Frontal cortex (tissue), 4 donors: Measurements from ENCODE around the gene PHETA2. TPM values are rescaled to one million over a fixed set of nuclear protein-coding genes. Genes with fewer than 3 reads are reported as not detected.
"Not testable (repeated sequence)": the region's sequence is repeated elsewhere in the genome, so short reads cannot be mapped to it uniquely, and the experiment has no call there.

Experiments
- DNase-seq, 2 donors: peaks; one replicate each; pipeline ENCODE4 v3.0.0; 2012; ENCODE audit warnings: low spot score in 2 of 2
- FAIRE-seq: peaks from 2 replicates; lab custom pipeline; 2012; peaks lifted over from hg19 to GRCh38; lab: Jason Lieb, UNC
- total RNA-seq: library from RNA; depleted of rRNA; stranded (reverse); fragments of >200 nt; gene quantifications from one replicate; pipeline ENCODE4 v1.2.3, GENCODE V29; 2014
- donor health status: control.
- donor health status: control.
- donor health status: control.

PHETA2 gene
- total RNA-seq, 1 donor from 2014 or later: 4.5 TPM

DNA sequence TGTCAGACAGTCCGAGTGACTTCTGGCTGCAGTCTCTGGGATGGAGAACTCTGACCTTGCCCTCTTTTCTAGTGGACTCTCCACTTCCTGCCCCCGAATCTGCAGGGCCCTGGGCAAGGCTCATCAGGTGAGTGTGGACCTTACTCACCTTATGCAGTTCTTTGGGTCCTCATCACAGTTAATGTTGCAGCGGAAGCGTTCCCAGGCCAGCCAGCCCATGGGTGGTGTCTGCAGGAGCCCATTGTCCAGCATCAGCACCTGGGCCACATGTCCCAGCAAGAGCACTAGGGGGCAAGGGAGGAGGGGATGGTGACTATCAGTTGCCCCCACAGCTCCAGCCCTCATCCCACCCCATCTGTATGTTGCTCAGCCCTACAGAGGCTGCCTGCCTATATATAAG is 5.8 kb upstream of the PHETA2 start:
- FAIRE-seq: no peak

DNA sequence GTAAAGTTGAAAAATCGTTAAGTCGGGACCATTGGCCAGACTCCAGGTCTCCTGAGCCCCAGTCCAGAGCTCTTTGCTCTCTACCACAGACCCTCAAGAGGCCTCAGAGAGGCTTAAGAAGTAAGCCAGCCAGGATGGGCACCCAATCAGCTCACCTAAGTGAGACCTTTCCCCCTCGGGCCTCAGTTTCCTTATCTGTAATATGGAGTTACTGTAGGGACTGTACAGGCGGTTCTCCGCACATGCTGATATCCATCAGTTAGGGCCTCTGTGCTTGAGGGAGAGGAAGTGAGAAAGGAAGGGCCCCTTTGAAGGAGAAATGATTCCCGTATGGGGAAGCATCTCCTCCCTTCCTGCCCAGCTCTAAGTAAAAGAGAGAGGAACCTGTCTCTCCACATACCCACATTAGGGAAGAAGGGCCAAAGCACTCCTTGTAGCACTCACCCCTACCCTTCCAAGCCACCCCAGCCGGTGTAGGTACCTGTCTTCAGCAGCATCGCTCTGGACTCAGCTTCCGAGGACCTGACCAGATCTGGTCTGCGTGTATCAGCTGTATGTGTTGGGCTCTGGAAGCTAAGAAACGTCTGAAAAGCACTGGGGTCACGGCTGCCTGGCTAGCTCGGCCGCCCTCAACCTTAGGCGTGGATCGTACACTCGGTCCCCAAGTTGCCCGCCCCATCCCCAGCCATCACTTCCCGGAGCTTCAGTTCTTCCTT is 4.1 kb upstream of the PHETA2 start:
- peak in 1 of 2 donors; percentile 36 for DNase-seq
- FAIRE-seq: no peak

More for the DNA sequence above, 5.8 kb upstream of the PHETA2 start:
- DNase-seq: no peak

DNA sequence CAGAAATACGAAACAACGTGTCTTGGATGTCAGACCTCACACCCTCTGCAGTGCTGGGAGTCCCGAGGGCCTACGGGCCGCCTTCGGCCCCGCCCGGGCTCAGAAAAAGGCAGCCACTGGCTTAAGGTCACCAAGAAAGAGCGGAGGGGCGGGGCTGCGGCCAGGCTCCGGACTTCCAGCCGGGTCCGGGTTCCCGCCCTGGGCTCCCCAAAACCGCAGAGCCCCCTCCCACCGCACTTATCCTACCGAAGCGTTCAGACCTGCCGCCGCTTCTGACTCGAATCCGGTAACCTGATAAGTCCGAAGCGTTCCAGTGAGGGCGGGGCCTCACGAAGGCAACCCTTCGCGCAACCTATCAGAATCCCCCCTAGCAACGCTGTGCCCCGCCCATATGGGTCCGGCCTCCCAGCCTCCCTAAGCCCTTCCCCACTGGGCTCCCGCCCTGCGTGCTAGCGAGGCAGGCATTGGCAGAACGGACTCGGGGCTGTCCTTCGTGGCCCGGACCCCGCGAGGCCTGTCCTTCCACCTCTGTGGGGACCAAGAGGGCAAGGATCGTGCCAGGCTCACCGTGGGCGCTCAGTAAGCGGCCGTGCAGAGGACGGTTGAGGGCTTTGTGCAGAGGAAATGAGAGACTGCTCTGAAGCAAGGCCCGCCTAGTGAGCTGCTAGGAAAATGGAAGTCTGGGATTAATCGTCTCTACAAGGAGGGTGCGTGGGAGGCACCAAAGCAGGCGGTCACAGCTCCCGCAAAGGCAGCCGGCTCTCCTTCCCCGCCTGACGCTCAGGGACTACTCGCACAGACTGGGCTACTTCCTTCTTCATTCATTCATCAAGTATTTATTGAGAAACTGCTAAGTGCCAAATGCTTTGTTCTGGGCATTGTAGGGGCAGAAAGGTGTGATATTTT is 3.3 kb upstream of the PHETA2 start, which contains the start of gene NAGA:
TSS of gene NAGA (minus strand) at position 296 of the 906 bp plus-strand sequence. CDS start 515 bp downstream, outside the sequence.
- FAIRE-seq (no peak), DNase-seq (peak; percentile 87 to 93)

DNA sequence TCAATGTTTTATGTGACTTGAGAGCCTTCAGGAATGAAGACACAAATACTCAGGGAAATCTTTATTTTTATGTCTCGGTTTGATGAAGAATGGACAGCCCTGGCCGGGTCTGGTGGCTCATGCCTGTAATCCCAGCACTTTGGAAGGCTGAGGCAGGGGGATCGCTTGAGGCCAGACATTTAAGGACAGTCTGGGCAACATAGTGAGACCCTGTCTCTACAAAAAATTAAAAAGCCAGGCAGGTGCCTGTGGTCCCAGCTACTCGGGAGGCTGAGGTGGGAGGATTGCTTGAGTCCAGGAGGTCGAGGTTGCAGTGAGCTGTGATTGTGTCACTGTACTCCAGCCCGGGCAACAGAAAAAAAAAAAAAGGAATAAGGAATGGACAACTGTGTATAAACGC is 2.5 kb upstream of the PHETA2 start:
- not testable (repeated sequence) for FAIRE-seq, DNase-seq

DNA sequence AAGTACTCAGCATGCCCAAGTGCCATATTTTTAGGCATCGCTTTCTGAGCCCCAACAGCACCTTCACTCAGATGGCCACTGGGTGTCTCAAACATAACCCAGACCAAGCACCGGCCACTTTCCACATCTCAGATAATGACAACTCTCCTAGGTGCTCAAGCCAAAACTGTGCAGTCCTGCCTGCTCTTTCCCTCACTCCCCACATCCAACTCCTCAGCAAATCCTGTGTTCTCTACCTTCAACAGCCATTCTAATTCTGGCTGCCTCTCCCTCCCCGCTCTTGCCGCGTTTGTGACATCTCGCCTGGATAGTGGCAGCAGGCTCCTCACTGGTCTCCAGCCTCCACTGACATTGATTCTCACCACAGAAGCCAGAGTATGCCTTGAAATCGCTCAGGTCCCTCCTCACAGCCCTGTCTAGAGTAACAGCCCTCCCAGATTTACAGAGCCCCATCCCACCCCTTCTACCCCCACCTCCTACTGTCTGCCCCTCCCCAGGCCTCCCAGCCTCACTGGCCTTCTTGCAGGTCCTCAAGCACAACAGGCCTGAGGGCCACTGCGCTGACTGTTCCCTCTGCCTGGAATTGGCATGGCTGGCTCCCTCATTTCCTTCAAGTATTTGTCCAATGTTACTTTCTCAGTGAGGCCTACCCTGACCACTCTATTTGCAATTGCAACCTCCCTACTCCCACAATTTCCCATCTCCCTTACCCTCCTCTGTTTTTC is 1.3 kb upstream of the PHETA2 start:
- FAIRE-seq (no peak), DNase-seq (no peak)

DNA sequence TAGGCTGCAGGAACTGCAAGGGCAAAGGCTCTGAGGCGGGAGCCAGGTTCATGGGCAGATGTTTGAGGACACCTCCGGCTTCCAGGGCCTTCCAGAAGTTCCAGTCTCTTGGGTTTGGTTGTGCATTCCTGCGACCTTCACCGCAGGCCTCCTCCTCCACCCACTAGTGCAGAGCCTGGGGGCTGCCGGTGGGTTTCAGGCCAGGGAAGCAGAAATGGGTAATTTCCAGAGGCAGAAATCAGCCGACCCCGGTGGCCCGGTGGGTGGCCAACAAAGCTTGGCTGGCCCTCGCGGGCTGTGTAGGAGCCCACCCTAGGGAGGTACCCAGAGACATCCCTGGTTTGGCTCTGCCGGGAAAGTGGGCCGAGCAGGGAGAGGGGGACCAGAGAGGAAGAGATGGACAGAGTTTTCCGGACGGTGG is 417 bp upstream of the PHETA2 start:
- DNase-seq: peak in 1 of 2 donors; percentile 23
- no peak for FAIRE-seq

DNA sequence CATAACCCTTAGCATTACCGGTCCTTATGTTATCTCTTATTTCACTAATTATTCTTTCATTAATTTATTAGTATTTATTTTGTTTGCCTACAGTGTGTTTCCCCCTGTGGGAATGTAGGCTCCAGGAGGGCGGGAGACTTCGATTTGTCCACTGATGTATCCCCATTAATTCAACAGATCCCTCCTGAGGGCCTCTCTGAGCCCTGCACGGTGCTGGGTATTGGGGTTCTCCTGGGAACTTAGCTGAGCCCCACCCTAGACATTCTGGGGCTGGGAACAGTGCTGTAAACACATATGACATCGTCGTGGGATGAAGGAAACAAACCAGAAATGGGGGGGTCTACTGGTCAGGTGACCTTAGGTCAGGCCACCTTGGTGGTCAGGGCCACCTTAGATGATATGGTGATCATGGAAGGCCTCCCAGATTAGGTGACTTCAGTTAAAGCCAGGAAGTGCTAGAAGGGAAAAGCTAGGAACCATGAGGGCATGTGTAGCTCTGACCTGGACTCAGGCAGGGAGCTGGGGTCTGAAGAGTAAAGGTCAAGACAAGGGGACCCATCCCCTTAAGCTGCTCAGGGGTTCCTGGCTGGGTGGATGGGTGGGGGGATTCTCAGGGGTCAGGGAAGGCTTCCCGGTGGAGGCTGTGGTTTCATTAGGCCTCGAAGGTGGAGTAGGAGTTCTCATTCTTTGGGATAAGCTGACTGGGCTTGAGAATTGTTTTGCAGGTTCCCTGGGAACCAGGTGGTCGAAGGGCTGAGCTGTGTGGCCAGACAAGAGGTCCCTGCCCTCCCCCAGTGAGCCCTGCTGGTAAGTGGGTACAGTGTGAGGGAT is 1.0 kb downstream of the PHETA2 start:
- DNase-seq (no peak), FAIRE-seq (no peak)

DNA sequence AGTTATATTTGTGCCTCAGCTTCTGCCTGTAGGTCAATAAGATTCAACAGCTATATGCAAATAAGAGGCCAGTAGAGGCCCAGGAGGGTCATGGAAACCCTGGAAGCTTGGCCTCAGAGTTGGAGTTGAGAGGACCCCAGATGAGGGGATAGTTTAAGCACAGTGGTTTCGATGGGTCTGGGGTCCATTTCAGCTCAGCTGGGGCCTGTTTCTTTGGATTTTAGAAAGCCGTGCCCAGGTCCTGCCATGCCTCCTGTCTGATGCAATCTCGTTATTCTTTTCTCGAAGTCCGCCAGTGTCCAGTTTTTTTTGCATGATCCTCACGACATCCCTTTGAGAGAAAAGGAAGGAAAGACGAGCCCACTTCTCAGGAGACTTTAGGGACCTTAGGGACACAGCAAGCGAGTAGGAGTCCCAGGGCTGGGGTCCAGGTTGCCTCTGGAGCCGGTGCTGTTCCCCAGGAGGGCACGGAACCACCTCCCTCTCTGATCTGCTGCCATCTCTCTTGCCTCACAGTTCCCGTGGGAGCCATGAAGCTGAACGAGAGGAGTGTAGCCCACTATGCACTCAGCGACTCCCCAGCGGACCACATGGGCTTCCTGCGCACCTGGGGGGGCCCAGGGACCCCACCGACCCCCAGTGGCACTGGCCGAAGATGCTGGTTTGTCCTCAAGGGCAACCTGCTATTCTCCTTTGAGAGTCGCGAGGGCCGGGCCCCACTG is 2.9 kb downstream of the PHETA2 start:
- DNase-seq (no peak), FAIRE-seq (no peak)

DNA sequence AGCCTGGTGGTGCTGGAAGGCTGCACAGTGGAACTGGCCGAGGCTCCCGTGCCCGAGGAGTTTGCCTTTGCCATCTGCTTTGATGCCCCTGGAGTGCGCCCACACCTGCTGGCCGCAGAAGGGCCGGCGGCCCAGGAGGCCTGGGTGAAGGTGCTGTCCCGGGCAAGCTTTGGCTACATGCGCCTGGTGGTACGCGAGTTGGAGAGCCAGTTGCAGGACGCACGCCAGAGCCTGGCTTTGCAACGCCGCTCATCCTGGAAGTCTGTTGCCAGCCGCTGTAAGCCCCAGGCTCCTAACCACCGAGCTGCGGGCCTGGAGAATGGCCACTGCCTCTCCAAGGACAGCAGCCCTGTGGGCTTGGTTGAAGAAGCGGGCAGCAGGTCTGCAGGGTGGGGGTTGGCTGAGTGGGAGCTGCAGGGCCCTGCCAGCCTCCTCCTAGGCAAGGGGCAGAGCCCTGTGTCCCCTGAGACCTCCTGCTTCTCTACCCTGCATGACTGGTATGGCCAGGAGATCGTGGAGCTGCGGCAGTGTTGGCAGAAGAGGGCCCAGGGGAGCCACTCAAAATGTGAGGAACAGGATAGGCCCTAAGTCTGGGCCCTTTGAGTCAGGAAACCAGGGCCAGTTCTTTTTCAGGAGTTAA is 3.6 kb downstream of the PHETA2 start:
- no peak for FAIRE-seq

DNA sequence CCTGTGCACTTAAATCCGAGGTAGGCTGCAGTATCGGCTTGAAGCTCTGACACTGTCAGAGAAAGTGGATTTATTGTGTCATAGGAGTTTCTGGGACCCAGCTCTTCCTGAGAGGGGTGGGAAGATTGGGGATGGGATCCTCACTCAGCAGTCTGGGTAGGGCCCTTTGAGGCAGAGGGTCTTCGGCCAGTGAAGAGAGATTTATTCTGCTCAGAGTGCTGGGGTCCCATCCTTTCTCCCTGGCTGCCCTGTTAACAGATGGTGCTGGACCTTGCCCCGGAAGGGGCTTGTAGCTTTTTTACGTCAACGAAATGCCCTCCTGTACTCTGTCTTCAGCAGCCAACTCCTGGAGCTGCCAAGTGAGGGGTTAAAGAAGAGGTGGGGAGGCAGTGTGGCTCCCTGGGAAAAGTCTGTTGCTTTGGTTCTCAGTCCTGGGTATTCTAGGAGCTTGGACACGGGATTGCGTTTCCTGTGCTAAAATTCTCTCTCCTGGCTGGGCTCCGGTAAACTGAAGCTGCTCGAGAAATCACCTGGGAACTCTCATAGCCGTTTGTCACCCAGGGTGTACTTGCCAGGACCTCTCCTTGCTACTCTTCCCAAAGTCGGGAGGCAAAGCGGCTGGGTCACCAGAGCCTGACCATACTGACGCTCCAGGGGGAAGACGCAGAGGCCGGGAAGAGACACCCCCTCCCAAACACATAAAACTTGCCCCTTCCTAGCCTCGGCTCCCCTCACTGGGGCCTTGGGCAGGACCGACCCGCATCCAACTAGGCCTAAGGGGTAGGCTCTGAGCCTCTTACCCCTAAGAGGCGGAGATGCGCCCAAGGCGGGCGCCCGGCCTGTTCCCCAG is 4.6 kb downstream of the PHETA2 start:
- no peak for FAIRE-seq
- peak in 1 of 2 donors; percentile 52 for DNase-seq

More for the DNA sequence above, 3.6 kb downstream of the PHETA2 start:
- DNase-seq: peak in 1 of 2 donors; percentile 16

DNA sequence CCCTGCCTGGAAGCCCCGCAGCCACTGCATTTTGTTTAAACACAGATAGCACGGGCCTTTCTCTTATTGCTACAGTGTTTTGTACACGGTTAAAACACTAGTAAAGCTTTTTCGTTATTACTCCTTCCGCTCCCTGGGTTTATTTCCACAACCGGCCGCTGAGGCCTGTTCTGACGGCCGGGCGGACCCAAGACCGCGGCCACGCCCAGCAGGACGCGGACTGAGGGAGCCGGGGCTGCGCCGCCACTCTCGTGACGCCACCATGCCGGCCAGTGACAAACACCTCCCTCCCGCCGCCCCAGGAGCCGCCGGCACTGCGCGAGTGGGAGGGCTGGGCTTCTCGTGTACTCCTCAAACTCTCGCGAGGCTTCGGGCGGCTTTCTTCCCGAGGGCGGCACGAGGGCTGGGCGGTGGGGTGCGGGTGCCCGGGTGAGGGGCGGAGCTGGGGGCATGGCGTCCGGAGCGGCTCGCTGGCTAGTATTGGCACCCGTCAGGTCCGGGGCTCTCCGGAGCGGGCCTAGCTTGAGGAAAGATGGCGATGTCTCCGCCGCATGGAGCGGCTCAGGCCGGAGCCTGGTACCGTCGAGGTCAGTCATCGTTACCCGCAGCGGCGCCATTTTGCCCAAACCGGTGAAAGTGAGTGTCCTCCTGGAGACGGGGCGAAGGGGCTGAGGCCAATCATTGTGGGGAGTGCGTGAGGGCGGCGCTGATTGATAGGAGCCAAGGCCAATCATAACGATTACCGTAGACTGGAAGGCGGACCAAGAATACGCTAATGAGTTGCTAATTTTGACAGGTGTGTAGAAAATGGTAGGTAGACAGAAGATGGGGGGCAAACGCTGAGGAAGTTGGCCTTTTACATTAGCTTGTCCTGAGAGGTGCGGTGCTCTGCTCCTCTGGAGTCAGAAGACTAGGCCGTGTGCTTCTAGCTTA is 5.5 kb downstream of the PHETA2 start, which contains the start of gene SMDT1:
TSS of gene SMDT1 (plus strand) at position 382 of the 933 bp plus-strand sequence. CDS start at position 451, 69 bp downstream.
- peak; percentile 48 for FAIRE-seq
- DNase-seq: peak; percentile 97 to 99

DNA sequence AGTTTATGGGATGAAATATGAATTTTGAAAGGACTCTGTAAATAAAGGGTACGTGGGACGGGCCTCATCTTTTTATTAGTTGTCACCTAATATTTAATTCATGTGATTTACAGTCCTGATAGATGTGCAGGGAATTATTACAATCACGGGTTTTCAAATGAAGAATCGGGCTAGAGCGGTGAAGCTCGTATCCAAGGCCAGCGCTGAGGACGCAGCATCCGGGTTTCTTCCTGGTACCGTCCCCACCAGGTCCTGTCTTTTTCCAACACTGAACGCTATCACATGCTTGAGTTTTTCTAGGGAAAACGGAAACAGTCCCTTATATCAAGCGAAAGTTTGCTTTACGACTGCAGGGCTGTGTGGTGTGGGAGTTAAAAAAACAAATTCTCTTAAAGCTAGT is 6.2 kb downstream of the PHETA2 start:
- DNase-seq: no peak

DNA sequence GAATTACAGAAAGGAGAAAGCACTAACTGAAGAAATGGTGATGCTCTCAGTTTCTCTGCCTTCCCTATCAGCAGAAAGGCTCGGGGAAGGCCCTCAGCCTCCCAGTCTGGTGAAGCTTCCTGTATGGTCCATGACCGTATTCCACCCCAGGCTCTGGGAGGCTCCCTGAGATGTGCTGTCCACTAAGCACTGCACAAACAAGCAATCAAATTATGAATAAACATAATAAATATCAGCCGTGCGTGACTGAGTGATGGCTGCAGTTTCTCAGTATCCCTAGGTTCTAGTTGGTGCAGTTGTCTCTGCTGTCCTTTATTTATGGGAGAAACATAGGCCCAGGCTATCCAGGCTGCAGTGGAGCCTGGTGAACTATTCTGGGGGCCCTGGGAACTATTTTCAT is 9.1 kb downstream of the PHETA2 start:
- DNase-seq (no peak), FAIRE-seq (no peak)

More for the DNA sequence above, 6.2 kb downstream of the PHETA2 start:
- FAIRE-seq: no peak

DNA sequence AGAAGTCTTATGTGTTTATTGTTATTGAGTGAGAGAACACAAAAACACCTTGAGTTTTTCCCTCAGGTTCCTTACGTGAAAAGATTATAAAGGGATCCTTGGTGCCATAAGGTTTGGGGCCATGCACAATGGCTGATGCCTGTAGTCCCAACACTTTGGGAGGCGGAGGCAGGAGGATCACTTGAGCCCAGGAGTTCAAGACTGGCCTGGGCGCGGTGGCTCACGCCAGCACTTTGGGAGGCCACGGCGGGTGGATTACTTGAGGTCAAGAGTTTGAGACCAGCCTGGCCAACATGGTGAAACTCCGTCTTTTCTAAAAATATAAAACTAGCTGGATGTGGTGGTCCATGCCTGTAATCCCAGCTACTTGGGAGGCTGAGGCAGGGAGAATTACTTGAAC is 10.8 kb downstream of the PHETA2 start:
- no peak for DNase-seq
- no peak for FAIRE-seq

DNA sequence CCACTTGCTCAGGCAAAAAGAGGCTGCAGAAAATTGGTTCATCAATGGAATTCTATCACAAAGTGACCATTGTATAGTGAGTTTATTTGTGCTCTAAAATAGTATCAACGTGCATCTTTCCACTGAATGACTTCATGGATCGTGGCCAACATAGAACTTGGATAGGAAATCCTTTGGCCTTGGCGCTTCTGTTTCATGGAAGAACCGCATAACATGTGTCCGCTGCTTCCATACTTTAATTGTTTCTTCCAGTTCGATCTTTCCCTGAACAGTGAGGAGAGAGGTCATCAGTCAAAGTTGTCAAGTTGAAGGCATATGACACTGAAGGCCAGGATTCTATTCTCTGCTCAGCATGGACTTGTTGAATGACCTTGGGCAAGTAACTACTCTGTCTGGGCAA is 12.0 kb downstream of the PHETA2 start:
- FAIRE-seq (no peak), DNase-seq (no peak)
